HG02943 (cell line): ENCODE data around the gene RER1.

Experiments
- ATAC-seq: cut with Tn5 transposase; IDR thresholded peaks from one replicate; pipeline ENCODE4 v1.9.1; 2021; ENCODE audit warnings: mild to moderate bottlenecking, low read depth, moderate library complexity; ENCODE audit not compliant: unreplicated experiment

The RER1 gene

DNA sequence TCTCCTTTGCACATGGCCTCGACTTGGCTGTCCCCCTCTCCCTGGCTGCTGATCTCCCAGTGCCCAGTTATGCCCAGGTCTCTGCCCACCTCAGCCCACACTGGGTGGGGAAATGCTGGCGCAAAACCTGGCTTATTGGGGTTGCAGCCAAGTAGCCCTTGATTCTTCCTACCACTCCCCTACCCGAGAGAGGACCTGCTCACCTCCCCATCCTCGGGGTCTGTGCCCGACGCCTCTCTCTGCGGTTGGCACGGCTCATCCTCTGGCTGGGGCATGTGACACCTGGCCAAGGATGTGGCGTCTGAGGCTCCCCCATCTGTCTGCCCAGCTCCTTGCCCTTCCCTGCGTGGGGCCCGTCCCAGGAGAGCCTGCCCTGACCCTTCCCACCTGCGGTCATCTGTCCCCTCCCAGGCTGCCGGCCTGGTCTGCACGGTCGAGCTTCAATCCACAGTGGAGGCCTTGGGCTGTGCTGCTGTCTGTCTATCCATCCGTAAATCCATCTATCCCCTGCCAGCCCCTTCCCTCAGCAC, 27.2 kb downstream of the RER1 start:
- ATAC-seq: no peak

GRCh38 chr1:2419416-2419815, 27.8 kb downstream of the RER1 start:
- ATAC-seq: no peak

DNA sequence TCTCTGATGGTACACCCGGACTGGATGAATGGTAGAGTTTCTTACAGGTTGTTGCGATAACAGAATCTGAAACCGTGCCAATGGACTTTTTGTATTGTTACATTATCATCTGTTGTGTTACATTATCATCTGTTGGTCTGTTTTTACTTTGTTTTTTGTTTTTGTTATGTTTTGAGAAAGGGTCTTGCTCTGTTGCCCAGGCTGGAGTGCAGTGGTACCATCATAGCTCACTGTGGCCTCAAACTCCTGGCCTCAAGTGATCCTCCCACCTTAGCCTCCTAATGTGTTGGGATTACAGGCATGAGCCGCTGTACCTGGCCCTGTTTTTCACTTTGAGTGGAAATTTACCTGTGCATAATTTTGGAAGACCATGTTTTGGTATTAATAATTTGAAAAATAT, 30.9 kb downstream of the RER1 start:
- ATAC-seq: no peak

GRCh38 chr1:2425892-2426291, 34.3 kb downstream of the RER1 start:
- ATAC-seq: no peak

DNA sequence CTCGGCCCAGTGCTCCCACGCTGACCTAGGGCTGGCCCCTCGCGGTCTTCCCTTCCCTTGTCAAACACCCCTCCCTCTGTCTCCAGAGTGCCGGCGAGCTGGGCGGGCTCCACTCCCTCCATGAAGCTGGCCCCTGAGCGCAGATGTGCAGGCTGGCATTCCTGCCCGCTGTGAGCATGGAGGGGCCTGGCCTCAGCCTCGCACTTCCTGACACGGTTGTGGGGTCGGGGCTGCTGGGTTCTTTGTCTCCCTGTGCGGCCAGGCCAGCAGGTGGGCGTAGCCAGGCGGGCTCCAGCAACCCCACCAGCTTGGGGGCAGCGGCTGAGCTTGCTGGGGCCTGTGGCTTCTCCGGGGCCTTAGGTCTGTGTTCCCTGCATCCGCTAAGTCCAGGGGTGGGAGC, 34.9 kb downstream of the RER1 start:
- ATAC-seq: no peak

DNA sequence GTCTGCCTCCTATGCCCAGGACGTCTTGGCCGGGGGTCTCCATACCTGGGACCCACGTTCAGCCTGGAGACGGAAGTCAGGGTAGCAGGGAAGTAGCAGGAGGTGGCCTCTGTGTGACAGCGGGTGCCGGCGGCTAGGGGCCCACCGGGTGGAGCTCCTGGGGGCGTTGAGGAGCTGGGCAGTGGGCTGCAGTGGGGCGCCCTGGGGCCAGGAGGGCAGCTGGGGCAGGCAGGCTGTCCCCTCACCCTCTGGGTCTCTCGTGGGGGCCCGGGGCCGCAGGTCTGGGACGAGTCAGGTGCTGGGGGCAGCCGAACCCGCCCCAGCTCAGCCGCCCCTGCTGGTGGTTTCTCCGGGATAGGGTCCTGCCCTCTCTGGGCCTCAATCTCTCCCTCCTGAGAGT, 35.4 kb downstream of the RER1 start:
- no peak for ATAC-seq

DNA sequence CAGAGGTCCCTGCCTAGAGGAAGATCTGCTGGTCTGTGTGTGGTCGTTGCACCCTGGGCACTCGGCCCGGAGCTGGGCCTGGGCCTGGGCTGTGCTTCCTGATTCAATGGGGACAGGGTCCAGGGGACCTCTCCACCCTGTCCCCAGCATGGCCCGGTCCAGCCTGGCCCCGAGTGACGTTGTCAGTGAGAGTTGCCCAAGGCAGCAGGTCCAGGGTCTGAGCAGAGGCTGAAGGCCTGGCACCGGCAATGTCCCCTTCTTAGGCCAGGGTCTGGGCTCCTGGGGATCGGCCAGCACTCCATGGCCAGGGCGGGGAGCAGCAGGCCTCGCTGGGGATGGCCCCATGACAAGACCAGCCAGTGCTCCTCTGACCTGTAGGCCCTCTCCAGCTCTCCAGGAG, 36.3 kb downstream of the RER1 start:
- ATAC-seq: no peak

DNA sequence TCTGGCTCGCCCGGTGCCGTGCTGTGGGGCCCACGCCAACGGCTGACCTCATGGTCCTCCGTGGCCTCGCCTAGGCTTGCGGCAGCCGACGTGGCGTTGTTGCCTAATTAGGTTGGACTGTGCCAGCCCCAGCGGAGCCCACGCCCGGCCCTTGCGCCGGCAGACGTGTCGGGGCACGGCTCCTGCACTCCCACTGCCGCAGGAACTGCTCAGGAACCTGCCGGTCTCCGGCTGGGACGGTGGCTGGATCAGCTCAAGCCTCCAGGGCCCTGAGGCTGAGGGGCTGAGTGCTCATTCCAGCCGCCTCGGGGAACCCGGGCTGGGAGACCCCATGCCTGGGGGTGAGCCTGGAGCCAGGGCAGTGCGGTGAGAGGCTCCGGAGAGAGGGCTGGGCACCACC, 36.8 kb downstream of the RER1 start:
- ATAC-seq: no peak

DNA sequence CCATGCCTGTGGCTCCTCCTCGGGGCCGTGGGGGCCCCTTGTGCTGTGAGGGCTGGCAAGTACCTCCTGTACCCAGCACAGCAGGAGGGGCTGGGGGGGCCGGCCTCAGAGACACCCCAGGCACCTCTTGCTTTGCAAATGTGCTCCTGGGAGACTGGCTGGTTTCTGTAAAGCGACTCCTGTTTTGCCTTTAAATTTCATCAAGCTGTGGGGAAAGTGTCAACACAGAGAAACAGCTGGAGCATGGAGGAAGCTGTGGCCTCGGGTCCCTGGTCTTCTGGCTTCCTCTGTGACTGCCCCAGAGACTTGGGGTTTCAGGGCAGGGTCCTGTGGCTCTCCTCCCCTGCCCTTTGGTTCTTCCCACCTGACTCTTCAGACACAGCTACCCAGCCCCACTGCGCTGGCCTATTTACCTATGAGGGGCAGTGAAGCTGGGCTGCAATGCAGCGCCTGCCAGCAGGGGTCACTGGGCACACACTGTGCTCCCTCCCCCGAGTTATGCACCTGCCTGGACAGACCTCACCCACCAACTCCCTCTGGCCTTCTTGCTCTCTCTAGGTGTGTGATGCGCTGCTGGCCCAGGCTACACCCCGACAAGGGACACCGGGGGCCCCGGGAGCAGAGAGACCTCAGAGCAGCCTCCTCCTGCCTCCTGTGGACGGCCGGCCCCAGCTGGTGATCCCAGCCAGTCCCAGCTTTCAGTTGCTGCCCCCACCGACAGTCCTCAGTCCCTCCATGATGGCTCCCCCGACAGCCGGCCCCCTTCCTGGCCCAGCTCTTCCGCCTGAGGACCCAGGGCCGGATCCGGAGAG, 38.3 kb downstream of the RER1 start:
- ATAC-seq: no peak

DNA sequence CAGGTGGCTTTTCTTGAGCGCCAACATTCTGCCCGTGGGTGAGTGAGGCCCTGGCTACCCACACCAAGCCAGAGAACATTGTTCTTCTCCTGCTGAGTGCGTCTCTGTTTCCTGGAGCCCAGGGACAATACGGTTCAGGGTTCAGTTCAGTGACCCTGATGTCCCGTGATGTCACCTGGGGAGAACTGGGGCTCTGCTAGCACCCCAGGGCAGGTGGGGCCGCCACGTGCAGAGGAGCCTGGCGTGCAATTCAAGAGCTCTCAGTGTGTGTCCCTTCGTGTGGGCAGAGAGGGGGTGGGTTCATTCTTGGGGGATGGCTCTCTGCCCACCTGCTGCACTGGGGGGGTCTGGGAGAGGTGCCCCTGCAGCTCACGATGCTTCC, 38.9 kb downstream of the RER1 start:
- ATAC-seq: no peak

- no peak for ATAC-seq
These were observed 39.5 kb downstream of the RER1 start for GRCh38 chr1:2431103-2431502.

DNA sequence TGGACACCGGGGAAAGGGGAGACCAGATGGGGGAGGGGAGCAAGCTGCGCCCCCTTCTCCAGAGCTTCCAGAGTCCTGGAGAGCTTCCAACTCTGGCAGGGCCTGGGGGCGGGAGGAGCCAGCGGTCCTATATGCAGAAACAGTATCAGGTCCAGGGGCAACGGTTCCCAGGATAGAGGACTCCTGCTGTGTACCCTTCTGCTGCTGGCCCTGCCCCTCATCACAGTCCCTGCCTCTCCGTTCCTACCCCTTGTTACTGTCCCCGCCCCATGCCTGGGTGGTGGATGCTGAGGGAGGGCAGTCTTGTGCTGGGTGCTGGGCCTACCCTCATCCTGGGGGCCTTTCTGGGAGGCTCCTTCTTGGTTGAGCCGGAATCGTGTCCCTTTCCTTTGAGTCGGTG, 39.9 kb downstream of the RER1 start:
- ATAC-seq: no peak

GRCh38 chr1:2432441-2432844, 40.8 kb downstream of the RER1 start:
- no peak for ATAC-seq

GRCh38 chr1:2433196-2433595, 41.6 kb downstream of the RER1 start:
- no peak for ATAC-seq

- ATAC-seq: no peak
These were observed 42.5 kb downstream of the RER1 start for GRCh38 chr1:2433936-2434655.

DNA sequence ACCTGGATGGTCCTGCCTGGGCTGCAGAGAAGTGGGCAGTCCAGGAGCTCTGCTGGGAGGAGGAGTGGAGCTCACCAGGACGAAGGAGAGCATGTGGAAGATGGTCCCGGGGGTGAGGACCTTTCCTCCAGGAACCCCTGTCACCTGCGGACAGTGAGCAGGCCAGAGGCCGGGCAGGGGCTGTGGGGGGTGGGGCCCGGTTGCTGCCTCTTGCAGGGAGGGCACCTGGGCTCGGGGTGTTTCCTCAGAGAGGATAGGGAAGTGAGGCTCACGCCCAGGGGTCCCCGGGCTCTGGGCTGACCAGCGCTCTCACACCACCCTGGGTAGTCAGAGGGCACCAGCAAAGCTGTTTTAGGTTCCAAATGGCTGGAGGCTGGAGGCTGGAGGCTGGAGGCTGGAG, 43.5 kb downstream of the RER1 start:
- ATAC-seq: no peak

DNA sequence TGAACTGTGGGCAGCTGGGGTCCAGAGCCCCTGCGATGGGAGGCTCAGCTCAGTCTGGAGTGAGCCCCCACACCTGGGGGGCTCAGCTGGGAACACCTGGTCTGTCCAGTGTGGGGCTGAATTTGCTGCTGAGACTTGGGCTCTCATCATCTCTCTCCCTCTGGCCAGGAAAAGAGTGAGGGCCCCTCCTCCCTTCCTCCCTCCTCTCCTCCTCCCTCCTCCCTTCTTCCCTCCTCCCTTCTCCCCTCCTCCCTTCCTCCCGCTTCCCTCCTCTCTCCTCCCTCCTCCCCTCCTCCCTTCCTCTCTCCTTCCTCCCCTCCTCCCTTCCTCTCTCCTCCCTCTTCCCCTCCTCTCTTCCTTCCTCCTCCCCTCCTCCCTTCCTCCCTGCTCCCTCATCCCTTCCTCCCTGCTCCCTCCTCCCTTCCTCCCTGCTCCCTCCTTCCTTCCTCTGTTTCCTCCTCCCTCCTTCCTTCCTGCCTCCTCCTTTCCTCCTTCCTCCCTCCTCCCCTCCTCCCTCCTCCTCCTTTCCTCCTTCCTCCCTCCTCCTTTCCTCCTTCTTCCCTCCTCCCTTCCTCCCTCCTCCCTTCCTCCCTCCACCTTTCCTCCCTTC, 44.2 kb downstream of the RER1 start:
- ATAC-seq: no peak

DNA sequence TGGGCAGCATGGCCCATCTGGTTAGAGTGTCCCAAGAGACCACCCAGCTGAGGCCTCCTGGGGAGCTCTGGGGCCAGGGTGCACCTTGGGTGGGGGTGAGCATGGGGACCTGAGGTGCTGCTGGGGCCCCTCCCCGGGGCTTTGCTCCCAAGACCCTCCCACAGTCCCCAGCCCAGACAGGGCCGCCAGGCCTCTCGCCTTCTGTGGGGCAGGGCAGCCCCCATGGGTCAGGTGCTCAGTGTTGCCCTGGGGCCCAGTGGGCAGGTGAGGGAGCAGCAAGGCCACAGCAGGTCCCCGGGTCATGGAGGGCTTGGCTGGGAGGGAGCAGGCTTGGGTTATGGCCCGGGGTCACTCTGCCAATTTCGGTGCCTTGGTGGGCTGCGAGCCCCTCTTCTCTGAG, 45.2 kb downstream of the RER1 start:
- ATAC-seq: no peak

GRCh38 chr1:2437617-2438016, 46.0 kb downstream of the RER1 start:
- no peak for ATAC-seq

DNA sequence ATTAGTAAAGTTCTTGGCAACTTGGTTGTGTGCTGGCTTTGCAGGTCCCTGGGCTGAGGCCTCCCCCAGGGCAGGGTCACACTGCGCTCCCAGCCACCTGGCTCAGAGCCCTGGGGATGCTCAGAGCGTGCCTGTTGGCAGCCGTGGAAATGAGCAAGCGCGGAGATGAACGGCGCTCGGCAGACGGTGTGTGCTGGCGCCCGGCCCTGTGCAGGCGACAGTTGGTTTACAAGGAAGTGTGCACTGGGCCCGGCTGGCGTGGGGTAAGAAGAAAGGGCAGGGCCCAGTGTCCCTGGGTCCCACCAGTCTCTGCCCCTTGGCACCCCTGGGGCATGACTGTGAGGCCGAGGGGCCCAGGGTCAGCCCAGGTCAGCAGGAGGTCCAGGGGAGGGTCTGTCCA, 46.4 kb downstream of the RER1 start:
- no peak for ATAC-seq

GRCh38 chr1:2438641-2439040, 47.0 kb downstream of the RER1 start:
- ATAC-seq: no peak

DNA sequence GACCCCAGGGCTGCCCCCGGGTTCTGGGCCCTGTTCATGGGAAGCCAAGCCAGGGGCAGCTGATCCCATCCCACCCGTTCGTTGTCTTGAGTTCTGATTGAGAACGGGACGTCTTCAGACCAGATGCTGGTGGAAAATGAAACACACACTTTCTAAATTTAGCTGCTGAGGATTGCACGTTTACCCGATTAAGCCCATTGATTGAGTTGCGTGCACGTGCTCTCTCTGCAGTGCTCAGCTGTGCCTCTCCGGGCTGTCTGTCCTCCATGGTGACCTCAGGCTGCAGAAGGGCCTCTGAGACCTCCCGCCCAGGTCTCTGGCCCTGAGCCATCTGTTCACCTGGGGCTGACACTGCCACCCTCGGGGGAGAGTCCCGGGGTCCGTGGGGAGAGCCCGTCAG, 47.7 kb downstream of the RER1 start:
- no peak for ATAC-seq
